C4-2B (cell line): ENCODE results near the gene PLS1.
"Not testable (repeated sequence)": the region's sequence is repeated elsewhere in the genome, so short reads cannot be mapped to it uniquely, and the experiment has no call there.

ENCODE experiments used
- H3K27ac ChIP-seq: fragments of 450-650 bp; 2 replicates; pipeline ENCODE4 v1.5.1; 2017
- CTCF ChIP-seq: fragments of 450-650 bp; conservative IDR thresholded peaks from 2 replicates; pipeline ENCODE4 v1.5.1; 2017; ENCODE audit warnings: mild to moderate bottlenecking
- ZFX ChIP-seq: fragments of 450-650 bp; IDR thresholded peaks from 2 replicates; pipeline ENCODE4 v1.6.1; 2017

Gene PLS1

GRCh38 chr3:142738396-142738795 is 142.2 kb downstream of the PLS1 start:
- no peak overlapping the region for H3K27ac ChIP-seq
- TF ChIP-seq CTCF: no peak
- TF ChIP-seq ZFX: no peak

GRCh38 chr3:142746646-142747045 is 150.5 kb downstream of the PLS1 start:
- H3K27ac ChIP-seq: no peak overlapping the region
- TF ChIP-seq CTCF: no peak
- no peak for TF ChIP-seq ZFX

- H3K27ac ChIP-seq: not testable (repeated sequence)
Measured at GRCh38 chr3:142750531-142750930, 154.3 kb downstream of the PLS1 start.

GRCh38 chr3:142752605-142753004 is 156.4 kb downstream of the PLS1 start:
- H3K27ac ChIP-seq: not testable (repeated sequence)

GRCh38 chr3:142754494-142754893 is 158.3 kb downstream of the PLS1 start:
- no peak overlapping the region for H3K27ac ChIP-seq
- TF ChIP-seq CTCF: no peak
- TF ChIP-seq ZFX: no peak
